Coronary artery (tissue), 2 donors: ENCODE results near the gene CFAP299.

Source experiments
- DNase-seq: peaks from one replicate; pipeline ENCODE4 v3.0.0-alpha.2; 2017; ENCODE audit warnings: low spot score
- H3K27ac ChIP-seq, 2 donors: fragments of 200-600 bp; sonication (generic); one replicate each; pipeline ENCODE4 v1.5.1; 2016 to 2019
- H3K4me3 ChIP-seq: fragments of 200-600 bp; sonication (generic); 2 replicates; pipeline ENCODE4 v1.5.1; 2016; ENCODE audit warnings: mild to moderate bottlenecking, moderate library complexity
- CTCF ChIP-seq: fragments of 200-600 bp; sonication (generic); IDR thresholded peaks from one replicate; pipeline ENCODE4 v1.5.1; 2019; ENCODE audit warnings: antibody characterized with exemption

Gene CFAP299

GRCh38 chr4:80926891-80927290, 591.4 kb downstream of the CFAP299 start:
- no peak overlapping the region for H3K27ac ChIP-seq
- TF ChIP-seq CTCF: no peak
- H3K4me3 ChIP-seq: no peak overlapping the region
- DNase-seq: no peak

- no peak for DNase-seq
- H3K4me3 ChIP-seq: no peak overlapping the region
- no peak for TF ChIP-seq CTCF
- H3K27ac ChIP-seq: no peak overlapping the region
These were observed 591.9 kb downstream of the CFAP299 start for GRCh38 chr4:80927420-80927819.

DNA sequence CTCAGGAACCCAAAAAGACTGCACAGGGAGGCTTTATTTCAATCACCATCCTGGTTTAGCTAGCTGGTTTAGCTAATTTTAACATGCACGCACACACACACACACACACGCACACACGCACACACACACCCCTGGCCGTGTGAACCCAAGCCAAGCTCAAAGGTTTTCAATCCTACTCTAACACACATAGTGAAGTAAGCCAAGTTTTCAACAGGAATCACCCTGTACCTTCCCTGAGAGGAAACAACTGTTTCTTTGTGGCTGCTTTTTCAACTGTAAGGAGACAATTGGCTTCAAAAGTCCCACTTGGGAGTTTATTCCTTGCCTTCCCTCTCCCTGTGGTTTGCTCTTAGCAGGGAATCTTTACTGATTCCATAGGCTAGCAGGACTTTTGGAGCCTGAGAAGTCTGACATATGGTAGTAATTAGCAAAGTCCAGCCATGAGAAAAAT, 596.1 kb downstream of the CFAP299 start:
- Histone ChIP-seq H3K4me3 (no peak overlapping the region), H3K27ac (no peak overlapping the region)
- no peak for DNase-seq
- TF ChIP-seq CTCF: no peak

DNA sequence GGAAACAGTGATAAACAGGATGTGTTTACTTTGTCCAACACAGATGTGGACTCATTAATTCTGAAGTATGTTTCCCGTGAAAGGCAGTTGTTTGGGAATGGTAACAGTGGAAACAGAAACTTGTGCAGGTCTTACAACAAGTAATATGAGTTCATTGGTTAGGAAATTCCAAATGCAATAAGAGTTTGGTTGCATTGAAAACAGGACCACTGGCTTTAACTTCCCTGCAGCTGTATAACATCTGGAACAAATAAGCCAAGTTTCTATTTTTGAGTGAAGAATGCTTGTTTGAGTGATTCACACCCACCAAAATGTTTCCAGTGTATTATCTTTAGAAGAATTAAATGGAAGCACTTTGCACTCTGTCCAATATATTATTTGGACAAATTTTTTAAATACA, 612.6 kb downstream of the CFAP299 start:
- no peak for DNase-seq
- no peak for TF ChIP-seq CTCF

GRCh38 chr4:80948995-80949394, 613.5 kb downstream of the CFAP299 start:
- H3K27ac ChIP-seq: no peak overlapping the region
- DNase-seq: no peak
- no peak for TF ChIP-seq CTCF
- H3K4me3 ChIP-seq: no peak overlapping the region

More for the DNA sequence above, 612.6 kb downstream of the CFAP299 start:
- H3K4me3 ChIP-seq: no peak overlapping the region
- no peak overlapping the region for H3K27ac ChIP-seq

- Histone ChIP-seq H3K27ac (no peak overlapping the region), H3K4me3 (no peak overlapping the region)
- DNase-seq: no peak
- TF ChIP-seq CTCF: no peak
These were observed 620.9 kb downstream of the CFAP299 start for GRCh38 chr4:80956421-80956820.

- no peak for TF ChIP-seq CTCF
- Histone ChIP-seq H3K27ac (no peak overlapping the region), H3K4me3 (no peak overlapping the region)
- DNase-seq: no peak
These were observed 627.5 kb downstream of the CFAP299 start for GRCh38 chr4:80963051-80963450.
